Right atrium auricular region (tissue), 2 donors: Measurements from ENCODE around the gene GALNT16. TPM values are rescaled to one million over a fixed set of nuclear protein-coding genes. Genes with fewer than 3 reads are reported as not detected.

ENCODE experiments used
- DNase-seq: peaks from one replicate; pipeline ENCODE4 v3.0.0-alpha.2; 2019; ENCODE audit warnings: low spot score
- H3K27ac ChIP-seq, 2 donors: fragments of 200-600 bp; sonication (generic); 1 replicate in 1 of 2; 2 replicates in 1 of 2; pipeline ENCODE4 v1.5.1; 2016 to 2019
- H3K27me3 ChIP-seq, 2 donors: fragments of 200-600 bp; sonication (generic); one replicate each; pipeline versions ENCODE4 v1.5.1 to v1.6.0; 2017 to 2019
- H3K36me3 ChIP-seq: fragments of 200-600 bp; sonication (generic); one replicate; pipeline ENCODE4 v1.5.1; 2016
- H3K4me1 ChIP-seq, 2 donors: fragments of 200-600 bp; sonication (generic); one replicate each; pipeline versions ENCODE4 v1.5.1 to v1.6.0; 2017 to 2019
- H3K4me3 ChIP-seq, 2 donors: fragments of 200-600 bp; sonication (generic); 1 replicate in 1 of 2; 2 replicates in 1 of 2; pipeline ENCODE4 v1.5.1; 2017 to 2019; ENCODE audit warnings: mild to moderate bottlenecking in 1 of 2, moderate library complexity in 1 of 2
- H3K9me3 ChIP-seq, 2 donors: fragments of 200-600 bp; sonication (generic); one replicate each; pipeline ENCODE4 v1.5.1; 2019
- CTCF ChIP-seq, 2 donors: fragments of 200-600 bp; sonication (generic); IDR thresholded peaks; one replicate each; pipeline ENCODE4 v1.5.1; 2019; ENCODE audit warnings: antibody characterized with exemption in 2 of 2
- total RNA-seq, 2 donors: library from RNA; depleted of rRNA; stranded (reverse); fragments of >200 nt; gene quantifications; one replicate each; pipeline ENCODE4 v1.1.0, GENCODE V29; 2016

The GALNT16 gene
- total RNA-seq, 2 donors from 2014 or later, result 17.9 to 56.8 TPM

GRCh38 chr14:69324341-69324931, 64.5 kb downstream of the GALNT16 start:
- H3K36me3 ChIP-seq, result peaks cover 17% of the 10 kb centered on the region
- no peak for DNase-seq
- TF ChIP-seq CTCF (IDR thresholded peaks at IDR 0.05), result no peak
- H3K27ac ChIP-seq, result no peak overlapping the region
- H3K27me3 ChIP-seq, result no peaks in the 10 kb centered on the region
- no peak overlapping the region for H3K4me3 ChIP-seq
- no peaks in the 10 kb centered on the region for H3K9me3 ChIP-seq
- no peaks in the 10 kb centered on the region for H3K4me1 ChIP-seq

- Histone ChIP-seq H3K4me3 (no peak overlapping the region), H3K4me1 (no peaks in the 10 kb centered on the region), H3K36me3 (peaks cover 17% of the 10 kb centered on the region), H3K27me3 (no peaks in the 10 kb centered on the region), H3K27ac (no peak overlapping the region), H3K9me3 (no peaks in the 10 kb centered on the region)
- no peak for TF ChIP-seq CTCF (IDR thresholded peaks at IDR 0.05)
- DNase-seq, result no peak
Observed at GRCh38 chr14:69325086-69325485, 65.1 kb downstream of the GALNT16 start.

GRCh38 chr14:69325646-69326265, 65.8 kb downstream of the GALNT16 start:
- Histone ChIP-seq H3K9me3 (no peaks in the 10 kb centered on the region), H3K27ac (no peak overlapping the region), H3K4me1 (no peaks in the 10 kb centered on the region), H3K36me3 (peaks cover 17% of the 10 kb centered on the region), H3K27me3 (no peaks in the 10 kb centered on the region), H3K4me3 (no peak overlapping the region)
- no peak for DNase-seq
- TF ChIP-seq CTCF (IDR thresholded peaks at IDR 0.05), result no peak

- no peak for DNase-seq
Observed at GRCh38 chr14:69326611-69327010, 66.7 kb downstream of the GALNT16 start.

GRCh38 chr14:69327507-69327906, 67.5 kb downstream of the GALNT16 start:
- H3K4me3 ChIP-seq, result no peak overlapping the region
- H3K27ac ChIP-seq, result no peak overlapping the region
- no peaks in the 10 kb centered on the region for H3K9me3 ChIP-seq
- no peak for DNase-seq
- no peaks in the 10 kb centered on the region for H3K4me1 ChIP-seq
- no peak for TF ChIP-seq CTCF (IDR thresholded peaks at IDR 0.05)
- no peaks in the 10 kb centered on the region for H3K27me3 ChIP-seq
- peaks cover 17% of the 10 kb centered on the region for H3K36me3 ChIP-seq

More at GRCh38 chr14:69326611-69327010, 66.7 kb downstream of the GALNT16 start:
- Histone ChIP-seq H3K9me3 (no peaks in the 10 kb centered on the region), H3K27ac (no peak overlapping the region), H3K4me1 (no peaks in the 10 kb centered on the region), H3K36me3 (peaks cover 17% of the 10 kb centered on the region), H3K4me3 (no peak overlapping the region), H3K27me3 (no peaks in the 10 kb centered on the region)
- no peak for TF ChIP-seq CTCF (IDR thresholded peaks at IDR 0.05)

- no peak for DNase-seq
- Histone ChIP-seq H3K36me3 (peaks cover 17% of the 10 kb centered on the region), H3K4me3 (no peak overlapping the region), H3K27me3 (no peaks in the 10 kb centered on the region), H3K4me1 (no peaks in the 10 kb centered on the region), H3K9me3 (no peaks in the 10 kb centered on the region), H3K27ac (no peak overlapping the region)
- no peak for TF ChIP-seq CTCF (IDR thresholded peaks at IDR 0.05)
Observed at GRCh38 chr14:69328317-69328716, 68.4 kb downstream of the GALNT16 start.
